Retinal pigment epithelial cell (primary cell): ENCODE data around the gene PERCC1.
"Not testable (repeated sequence)": the region's sequence is repeated elsewhere in the genome, so short reads cannot be mapped to it uniquely, and the experiment has no call there.

Source experiments
- DNase-seq: peaks from one replicate; pipeline ENCODE4 v3.0.0-alpha.2; 2010; ENCODE audit warnings: low read depth
- H3K4me3 ChIP-seq: 2 replicates; pipeline ENCODE4 v1.5.1; 2011; ENCODE audit warnings: mild to moderate bottlenecking, low read length, control low read depth, moderate library complexity
- TF ChIP-seq, protein P1 (sequence below): conservative IDR thresholded peaks from 2 replicates; pipeline ENCODE4 v1.5.1; 2011; ENCODE audit warnings: low read depth, low read length, control low read depth, inconsistent platforms

The PERCC1 gene

DNA sequence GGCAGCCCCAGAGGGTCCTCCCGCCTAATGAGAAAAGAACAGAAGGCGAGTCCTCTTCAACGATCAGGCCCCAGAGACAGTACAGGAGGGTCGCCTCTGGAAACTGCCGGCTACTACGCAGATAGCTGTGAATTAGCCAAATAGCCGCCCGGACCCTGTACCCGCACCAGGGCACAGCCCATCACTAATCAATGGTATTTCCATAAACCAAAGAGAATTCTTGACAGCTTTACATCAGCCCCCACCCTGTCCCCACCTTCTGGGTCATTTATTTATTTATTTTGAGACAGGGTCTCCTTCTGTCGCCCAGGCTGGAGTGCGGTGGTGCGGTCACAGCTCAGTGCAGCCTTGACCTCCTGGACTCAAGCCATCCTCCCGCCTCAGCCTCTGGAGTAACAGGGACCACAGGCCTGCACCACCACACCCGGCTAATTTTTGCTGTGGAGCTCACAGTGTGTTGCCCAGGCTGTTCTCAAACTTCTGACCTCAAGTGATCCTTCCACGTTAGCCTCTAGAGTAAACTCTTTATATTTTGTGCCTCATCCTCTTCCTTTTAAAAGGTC, 44.8 kb downstream of the PERCC1 start:
- no peak for DNase-seq

DNA sequence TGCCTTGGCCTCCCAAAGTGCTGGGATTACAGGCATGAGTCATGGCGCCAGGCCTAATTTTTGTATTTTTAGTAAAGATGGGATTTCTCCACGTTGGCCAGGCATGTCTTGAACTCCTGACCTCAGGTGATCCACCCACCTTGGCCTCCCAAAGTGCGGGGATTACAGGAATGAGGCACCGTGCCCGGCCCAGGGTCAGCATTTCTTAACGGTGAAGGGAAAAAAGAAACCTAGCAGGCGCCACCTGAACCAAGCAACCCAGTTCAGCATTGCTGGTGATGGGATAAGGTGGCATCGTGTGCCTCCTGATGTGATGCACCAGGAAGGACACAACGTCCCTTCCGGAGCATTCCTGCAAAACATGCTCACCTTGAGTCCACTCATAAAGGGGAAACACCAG, 46.2 kb downstream of the PERCC1 start:
- no peak for DNase-seq
- no peak overlapping the region for H3K4me3 ChIP-seq
- TF ChIP-seq, protein P1, sequence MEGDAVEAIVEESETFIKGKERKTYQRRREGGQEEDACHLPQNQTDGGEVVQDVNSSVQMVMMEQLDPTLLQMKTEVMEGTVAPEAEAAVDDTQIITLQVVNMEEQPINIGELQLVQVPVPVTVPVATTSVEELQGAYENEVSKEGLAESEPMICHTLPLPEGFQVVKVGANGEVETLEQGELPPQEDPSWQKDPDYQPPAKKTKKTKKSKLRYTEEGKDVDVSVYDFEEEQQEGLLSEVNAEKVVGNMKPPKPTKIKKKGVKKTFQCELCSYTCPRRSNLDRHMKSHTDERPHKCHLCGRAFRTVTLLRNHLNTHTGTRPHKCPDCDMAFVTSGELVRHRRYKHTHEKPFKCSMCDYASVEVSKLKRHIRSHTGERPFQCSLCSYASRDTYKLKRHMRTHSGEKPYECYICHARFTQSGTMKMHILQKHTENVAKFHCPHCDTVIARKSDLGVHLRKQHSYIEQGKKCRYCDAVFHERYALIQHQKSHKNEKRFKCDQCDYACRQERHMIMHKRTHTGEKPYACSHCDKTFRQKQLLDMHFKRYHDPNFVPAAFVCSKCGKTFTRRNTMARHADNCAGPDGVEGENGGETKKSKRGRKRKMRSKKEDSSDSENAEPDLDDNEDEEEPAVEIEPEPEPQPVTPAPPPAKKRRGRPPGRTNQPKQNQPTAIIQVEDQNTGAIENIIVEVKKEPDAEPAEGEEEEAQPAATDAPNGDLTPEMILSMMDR: no peak

More for the DNA sequence above, 44.8 kb downstream of the PERCC1 start:
- peak overlapping the region; percentile 43 for H3K4me3 ChIP-seq
- TF ChIP-seq, protein P1: no peak

DNA sequence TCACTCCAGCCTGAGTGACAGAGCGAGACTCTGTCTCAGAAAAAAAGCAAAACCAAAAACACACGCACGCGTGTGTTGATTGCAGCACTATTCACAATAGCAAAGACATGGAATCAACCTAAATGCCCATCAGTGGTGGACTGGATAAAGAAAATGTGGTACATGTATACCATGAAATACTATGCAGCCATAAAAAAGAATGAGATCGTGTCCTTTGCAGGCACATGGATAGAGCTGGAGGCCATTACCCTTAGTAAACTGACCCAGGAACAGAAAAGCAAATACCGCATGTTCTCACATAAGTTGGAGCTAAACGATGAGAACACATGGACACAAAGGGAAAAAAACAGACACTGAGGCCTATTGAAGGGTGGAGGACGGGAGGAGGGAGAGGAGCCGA, 48.1 kb downstream of the PERCC1 start:
- not testable (repeated sequence) for H3K4me3 ChIP-seq, DNase-seq

DNA sequence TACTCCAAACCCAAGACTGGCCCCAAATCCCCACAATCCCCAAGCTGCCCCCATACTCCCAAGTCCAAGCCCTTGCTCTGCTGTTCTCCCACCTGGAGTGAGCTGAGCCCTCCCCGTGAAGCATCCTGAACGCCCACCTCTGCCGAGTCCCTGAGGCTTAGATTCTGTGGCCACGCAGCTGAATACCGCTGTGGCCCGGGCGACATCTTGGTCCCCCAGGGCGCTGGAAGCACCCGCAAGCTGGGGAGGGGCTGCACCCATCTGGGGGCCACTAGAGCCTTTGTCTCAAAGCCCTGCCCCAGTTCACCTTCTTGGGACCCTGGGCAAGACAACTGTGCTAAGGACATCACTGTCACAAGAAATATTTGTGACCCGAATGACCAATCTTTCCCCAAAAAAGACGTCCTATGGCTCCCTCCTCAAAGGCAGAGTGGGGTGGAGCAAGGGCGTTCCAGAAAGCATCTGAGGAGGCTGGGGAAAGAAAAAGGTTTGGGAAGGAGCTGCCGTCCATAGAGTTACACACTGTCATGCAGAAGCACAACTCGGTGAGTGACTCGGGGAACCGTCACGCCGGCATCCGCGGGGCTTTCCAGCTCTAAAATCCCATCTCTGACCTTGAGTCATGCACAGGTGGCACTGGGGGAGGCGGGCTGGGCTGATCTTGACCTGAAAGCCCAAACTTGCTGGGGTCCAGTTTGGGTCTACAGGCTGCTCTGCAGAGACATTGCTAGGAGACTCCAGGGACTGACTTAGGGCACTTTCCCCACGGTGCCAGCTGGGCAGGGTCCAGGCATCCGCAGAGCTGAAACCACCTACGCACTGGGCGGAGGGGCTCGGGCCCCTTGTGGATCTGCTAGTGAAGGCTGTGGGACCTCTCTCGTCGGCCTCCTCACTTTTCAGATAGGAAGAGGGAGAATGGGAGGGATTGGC, 51.3 kb downstream of the PERCC1 start:
- DNase-seq: no peak
- TF ChIP-seq, protein P1: no peak
- no peak overlapping the region for H3K4me3 ChIP-seq
